GM04503 (cell line): ENCODE measurements around the gene MPPED2.

Source experiments
- DNase-seq: peaks from one replicate; pipeline ENCODE4 v3.0.0-alpha.2; 2012; ENCODE audit warnings: low read depth

The MPPED2 gene

DNA sequence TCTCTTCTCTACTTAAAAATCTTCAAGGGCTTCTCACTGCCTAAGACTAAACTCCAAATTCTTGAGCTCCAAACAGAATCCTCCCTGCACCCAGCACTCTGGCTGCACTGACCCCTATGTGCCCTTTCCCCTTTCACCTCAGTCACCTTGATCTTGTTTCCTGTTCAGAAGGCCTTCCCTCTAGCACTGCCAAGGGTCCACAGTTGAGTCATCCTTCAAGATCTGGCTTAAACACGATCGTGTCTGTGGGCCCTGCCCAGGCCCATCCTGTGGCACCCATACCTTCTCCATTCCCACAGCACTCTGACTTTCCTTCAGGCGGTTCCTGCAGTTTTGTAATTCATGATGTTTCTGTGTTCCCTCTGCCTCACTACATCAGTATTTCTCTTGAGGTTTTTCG is 134.0 kb downstream of the MPPED2 start:
- no peak for DNase-seq

DNA sequence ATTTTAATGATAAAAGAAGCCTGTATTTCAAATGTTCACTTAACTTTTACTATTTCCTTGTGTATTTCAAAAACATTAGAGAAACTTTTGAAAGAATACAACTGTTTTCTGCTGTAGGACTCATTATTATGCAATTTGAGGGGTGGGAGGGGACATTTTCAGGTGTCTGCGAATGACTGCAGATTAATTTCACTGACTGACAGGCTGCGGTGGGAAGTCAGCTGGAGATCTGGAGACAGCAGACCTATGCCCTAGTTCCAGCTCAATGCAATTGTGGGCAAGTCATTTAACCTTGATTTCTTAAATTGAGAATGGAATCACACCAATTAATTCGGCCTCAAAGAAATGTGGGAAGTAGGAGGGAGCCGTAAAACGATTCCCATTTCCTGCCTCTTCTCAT is 134.5 kb downstream of the MPPED2 start:
- DNase-seq, result no peak

DNA sequence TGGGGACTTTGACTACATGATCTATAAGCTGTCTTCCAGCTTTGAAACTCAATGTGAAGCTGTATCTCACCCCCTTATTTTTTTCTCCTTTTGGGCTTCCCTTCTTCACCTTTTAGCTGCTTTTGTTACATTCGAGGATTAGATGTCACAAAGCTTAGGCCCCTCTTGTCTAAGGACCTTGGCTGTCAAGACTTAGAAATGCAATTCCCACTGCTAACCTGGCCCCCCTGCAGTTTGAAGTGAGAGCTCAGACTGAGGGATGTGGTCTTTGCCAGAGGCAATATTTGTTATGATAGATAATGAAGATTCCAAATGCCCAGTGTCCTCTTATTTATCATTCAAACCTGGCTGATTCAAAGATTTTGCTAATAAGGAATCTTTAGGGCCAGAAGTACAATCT is 135.0 kb downstream of the MPPED2 start:
- no peak for DNase-seq

DNA sequence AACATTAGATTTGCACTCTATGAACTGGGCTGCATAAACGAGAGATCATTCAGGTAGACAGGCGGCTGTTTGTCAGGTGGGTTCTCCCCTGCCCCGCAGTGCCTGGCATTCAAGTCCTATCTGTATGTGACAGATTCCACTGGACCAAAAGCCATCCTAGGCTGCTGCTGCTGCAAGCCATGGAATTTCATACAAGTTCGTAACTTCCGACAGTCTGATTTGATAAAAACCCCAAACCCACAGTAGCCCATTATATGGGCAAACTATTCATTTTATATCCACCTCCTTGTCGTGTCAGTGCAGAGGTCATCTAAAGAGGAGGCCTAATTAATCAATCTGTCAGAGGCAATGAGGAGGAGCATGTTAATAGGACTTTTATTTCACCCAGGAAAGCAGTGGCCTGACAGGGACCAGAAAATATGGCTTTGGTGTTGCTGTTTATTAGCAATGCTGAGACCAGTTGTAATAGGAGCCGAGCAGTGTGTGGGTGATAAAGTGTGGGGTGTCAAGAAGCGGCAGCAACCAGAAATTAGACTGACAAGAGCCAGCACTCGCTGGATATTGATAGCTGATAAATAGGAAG is 139.0 kb downstream of the MPPED2 start:
- DNase-seq, result no peak

DNA sequence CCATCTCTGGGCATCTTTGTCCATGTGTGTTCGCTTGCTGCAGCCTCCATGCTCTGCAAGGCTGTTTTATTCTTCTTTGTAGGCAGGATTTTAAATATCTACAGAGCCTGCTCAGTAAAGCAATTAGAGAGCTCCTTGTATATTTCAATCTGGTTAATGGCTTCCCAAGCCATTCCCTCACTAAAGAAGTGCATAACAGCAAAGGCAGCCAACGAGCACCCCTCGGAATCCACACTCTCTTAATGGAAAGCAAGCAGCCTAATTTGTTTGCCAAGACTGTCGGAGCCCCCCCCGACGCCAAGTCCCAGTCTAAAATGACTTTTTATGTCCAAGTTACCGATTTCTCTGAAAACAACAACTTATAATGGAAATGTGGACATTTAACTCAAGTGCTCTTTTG is 139.6 kb downstream of the MPPED2 start:
- no peak for DNase-seq

DNA sequence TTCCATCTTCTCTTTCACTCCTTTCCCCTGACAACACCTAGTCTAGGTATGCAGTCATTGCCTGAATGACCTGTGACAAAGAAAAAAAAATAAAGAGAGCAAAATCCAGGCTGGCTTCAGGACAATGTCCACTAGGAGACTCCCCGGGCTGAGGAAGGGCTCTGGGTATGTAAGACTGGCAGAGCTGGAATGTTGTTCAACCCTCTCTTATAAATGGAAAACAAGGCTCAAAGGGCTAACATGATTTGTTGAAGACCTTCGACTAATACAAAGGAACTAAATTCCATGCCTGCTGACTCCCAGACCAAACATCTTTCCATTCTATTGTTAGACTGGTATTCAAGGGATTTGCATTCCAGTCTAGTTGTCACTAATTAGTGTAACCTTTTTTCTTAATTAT is 141.1 kb downstream of the MPPED2 start:
- no peak for DNase-seq

DNA sequence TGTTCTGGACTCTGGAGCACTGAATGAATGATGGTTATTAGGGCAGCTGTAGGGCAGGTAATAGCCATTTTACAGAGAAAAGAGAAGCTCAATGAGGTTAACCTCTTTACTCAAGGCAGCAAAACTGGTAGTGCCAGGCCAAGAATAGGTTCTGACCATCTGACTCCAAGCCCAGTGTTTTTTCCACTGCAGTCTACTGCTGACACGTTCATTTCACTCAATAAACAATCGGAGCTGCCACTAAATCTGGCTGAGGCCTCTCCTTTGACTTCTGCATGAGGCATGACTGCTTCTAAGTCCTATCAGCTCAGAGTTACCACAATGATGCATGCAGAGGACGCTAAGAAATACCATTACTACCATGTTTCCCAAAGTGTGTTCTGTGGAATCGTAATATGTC is 145.6 kb downstream of the MPPED2 start:
- DNase-seq, result no peak

DNA sequence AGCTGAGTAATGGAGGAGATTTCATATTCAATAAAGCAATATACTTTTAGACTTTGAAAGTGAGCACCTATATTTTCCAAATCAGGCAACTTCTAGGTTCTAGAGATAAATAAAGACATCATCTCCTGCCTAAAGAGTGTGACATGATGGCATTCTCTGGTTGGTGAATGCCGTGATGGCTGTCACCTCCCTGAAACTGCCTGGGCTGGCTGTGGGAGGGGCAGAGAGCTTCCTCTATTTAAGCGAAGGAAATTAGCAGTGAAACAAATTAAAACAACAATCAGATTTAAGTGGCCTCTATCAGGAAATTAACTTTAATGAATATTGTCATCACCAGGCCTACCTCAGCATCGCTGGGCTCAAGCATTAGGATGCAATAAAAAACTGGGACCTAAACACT is 149.4 kb downstream of the MPPED2 start:
- DNase-seq, result no peak

DNA sequence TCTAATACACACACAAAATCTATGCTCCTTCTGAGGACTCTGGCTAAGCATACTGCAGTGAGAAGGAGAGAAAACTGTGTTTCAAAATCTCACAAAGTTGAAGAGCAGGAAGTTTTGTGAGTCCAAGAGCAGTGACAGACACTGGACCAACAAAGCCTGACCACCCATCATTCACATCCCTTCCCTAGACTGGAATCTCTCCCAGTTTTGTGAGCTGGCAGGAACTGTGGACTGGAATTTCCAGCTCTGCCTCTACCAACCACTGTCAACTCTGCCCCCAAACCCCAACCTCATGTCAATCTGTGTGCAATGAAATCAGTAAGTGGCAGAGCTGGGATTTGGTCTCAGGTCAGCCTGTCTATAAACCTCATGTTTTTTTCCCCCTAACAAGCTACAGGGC is 150.7 kb downstream of the MPPED2 start:
- no peak for DNase-seq

DNA sequence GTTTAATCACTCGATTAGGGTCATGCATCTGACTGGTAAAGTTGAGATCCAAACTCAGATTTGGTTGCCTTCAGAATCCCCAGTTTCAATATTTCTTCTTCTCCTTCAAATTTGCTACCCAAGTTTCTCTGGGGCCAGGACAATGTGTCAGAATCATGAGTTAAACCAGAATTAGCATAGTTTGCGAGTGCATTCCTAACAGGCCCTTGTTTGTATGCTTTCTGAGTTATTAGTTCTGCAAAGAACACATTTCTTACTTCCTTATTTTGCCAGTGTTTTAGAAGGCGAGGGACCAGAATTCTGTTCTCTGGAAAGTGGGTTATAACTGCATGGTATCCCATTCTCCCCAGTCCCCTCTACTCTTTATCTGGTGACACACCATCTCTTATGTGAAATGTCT is 151.3 kb downstream of the MPPED2 start:
- no peak for DNase-seq

DNA sequence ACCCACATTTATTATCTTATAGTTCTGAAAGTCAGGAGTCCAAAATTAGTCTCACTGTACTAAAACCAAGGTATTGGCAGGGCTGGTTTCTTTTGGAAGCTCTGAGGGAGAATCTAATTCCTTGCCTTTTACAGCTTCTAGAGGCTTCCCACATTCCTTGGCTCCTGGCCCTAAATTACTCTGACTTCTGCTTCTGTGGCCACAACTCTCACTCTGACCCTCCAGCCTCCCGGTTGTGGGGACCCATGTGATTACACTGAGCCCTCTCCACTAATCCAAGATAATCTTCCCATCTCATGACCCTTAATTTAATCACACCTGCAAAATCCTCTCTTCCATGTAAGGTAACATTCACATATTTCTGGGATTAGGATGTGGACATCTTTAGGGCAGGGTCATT is 152.3 kb downstream of the MPPED2 start:
- DNase-seq, result no peak

DNA sequence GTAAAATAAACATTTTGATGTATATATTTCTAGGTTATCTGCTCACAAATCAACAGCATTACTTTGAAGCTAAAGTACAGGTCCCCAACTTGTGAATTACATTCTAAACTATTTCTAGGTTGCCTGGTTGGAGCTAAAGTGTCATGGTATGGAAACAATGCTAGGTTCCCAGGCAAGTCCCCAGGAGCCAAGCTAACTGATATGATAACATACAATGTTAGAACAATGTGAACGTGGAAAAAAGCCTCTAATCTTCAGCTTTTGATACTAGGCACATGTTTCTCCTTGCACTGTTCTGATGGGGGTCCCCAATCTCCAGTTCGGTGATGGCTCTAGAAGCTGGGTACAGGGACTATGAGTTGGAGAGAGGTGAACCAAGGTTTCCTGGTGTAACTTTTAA is 153.4 kb downstream of the MPPED2 start:
- DNase-seq, result no peak

DNA sequence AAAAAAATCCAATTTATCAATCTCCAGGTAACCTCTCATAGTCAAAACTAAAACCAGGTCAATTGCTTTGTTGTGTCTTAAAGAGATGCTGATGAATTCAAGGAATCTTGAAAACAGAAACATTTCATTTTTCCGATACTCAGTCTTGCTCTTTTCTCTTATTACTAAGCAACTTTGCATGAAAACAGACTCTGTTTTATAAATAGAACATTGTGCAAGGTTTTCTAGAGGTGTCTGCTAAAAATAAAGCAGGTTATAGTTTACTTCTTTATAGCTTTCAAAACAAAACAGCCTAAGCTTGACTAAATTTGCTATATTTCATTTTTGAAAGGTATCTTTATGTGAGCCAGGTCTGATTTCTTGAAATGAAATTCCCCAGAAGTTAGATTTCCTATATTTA is 154.0 kb downstream of the MPPED2 start:
- no peak for DNase-seq

DNA sequence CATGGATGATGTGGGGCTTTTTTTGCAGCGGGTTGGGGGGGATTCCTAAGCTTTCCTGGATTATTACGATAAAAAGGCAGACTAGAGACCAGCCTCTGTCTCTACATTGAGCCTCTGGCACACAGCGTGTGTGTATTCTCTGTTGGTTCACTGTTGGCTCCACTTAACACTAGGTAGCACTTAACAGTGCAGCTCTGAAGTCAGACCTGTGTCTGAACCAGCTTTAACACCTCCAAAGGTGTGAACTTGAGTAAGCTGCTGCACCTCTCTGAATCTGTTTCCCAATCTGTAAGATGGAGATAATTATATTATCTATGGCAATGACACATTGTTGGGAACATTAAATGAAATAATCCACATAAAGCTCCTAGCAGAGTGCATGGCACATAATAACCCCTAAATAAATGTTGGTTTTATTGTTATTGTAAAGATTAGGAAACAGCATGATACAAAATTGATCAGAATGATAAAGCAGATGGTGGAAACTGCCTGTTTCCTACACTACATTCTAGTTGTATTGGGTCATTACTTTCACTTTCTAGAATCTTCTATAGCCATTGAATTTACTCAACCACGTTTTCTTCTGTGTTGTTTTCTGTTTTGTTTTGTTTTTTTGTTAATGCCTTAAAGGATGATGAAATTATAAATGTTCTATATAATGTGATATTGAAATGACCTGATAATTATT is 154.9 kb downstream of the MPPED2 start:
- DNase-seq, result no peak

DNA sequence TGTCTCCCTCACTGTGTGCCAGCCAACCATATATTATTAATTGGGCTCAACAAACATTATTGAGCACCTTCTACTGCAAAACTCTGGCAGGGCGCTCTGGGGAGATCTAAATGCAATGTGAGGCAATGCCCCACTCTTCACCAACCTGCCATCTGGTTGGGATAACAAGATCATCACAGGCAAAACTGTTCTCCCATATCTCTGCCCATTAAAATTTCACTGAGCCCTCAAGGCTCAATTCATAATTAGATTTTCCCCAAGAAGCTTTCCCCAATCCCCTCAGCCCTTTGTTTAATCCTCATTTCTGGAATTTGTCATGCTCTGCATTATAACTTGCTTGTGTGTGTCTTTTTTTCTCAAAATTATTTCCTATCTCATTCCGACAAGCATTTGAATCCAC is 156.6 kb downstream of the MPPED2 start:
- DNase-seq, result no peak

DNA sequence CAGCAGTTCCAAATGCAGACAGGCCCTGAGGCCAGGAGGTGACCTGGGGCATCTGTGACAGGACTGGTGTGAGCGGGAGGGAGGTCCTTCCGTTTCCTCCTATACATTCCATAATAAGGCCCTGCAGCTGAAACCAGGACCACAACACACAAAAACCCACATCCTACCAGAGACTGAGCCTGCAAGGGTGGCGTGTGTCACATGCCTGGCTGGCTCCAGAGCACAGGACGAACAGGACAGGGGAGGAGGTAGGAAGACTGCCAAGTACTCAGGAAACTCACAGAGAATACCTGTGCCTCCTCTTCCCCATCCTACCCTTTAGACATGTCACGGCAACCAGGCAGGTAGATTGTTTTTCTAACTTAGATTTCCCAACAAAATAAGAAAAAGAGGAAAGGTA is 159.4 kb downstream of the MPPED2 start:
- no peak for DNase-seq

DNA sequence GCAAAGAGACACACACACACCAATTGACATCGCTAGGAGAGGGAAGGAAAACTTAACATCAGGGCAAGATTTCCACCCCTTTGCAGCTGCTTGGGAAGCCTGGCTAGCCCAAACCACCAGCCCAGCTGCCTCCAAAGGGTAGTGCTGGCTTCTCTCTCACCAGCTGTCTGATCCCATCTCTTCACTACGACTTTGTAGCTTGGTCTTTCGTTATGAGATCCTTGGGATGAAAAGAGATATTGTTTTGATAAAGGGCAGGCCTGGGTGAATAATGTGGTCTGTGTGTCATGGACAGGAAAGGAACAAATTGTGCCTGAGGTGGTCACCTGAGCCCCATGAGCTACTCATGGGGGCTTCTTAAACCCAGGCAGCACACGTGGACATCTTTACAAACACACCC is 161.3 kb downstream of the MPPED2 start:
- DNase-seq, result no peak

DNA sequence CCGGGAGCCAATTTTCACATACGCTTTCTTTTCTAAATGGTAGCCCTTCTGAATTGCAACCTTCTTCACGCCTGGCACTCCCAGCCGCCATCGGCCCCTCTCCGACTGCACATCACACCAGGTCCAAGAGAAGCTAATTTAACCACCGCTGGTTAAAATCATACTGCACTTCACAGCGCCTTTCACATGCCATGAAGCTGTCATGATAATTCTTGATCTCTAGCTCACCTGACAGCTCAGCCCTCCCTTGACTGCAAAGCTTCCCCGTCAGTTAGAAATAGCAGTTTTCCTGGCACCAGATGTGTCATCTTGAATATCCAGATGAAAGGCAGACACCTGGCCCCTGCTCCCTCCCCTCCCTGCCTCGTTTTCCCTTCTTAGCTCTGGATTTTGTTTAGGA is 161.8 kb downstream of the MPPED2 start:
- DNase-seq, result no peak

DNA sequence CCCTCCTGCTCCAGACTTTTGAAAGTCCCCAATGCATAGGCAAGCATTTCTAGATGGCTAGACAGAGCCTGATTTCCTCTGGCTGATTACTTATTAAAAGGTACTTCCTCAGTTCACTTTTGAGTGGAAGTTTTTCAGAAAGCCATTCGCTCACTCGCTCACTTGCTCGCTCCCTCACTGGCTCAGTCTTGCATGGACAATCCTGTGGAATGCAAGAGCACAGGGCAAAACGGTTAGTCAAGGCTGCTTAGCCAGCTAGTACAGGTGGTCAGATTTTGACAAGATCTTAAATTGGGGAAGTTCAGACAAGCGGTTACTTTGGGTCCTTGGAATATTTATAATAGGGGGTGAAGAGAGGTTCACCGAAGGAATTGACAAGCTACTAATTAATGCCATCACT is 162.3 kb downstream of the MPPED2 start:
- no peak for DNase-seq

DNA sequence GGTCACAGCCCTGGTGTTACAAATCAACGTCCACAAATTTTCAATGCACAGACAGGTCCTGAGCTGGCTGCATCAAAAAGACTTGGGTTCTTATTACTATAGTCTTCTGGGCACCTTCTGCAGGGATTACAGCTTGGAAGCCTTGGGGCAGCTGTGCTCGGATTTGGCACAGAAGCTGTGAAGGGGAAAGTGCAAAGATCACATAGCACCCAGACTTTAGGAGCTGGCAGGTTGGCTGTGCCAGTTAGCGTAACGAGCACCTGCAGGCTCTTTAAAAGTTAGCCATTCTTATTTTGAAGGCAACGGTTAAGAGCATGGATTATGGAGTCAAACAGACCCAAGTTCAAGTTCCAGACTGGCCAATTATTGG is 162.9 kb downstream of the MPPED2 start:
- no peak for DNase-seq

DNA sequence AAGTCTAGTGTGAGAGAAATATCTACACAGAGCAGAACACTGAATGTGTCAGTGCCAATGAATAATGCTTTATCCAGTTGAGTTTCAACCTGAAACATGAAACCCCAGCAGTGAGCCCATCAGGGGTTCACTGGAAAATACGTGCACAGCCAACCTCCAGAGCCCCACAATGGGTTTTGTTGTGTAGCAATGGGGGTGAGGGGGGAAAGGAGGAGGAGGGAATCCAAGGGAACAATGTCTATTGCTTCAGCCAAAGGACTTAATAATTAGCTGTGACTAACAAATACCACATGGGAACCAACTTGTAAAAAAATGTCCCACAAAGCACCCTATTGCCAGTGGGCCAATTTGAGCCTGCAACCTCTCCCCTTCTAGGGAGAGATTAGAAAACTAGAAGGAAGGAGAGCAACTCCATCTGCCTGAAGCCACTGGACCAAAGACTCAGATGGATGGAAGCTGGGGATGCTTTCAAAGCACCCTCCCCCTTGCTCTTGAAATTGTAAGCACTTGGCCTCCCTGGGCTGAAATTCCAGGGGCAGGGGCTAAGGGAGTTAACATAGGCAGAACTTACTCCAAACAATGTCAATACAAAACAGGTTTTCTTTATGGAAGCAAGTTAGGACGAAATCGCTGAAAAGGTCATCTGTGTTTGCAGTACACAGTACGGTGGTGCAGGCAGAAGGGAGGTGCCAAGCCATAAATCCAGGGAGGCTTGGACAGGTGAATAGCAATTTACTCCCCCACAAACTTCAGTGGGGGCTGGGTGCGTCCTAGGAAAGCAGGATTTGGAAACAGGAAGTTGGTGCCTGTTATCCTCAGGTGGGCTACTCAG is 163.5 kb downstream of the MPPED2 start:
- DNase-seq, result no peak

DNA sequence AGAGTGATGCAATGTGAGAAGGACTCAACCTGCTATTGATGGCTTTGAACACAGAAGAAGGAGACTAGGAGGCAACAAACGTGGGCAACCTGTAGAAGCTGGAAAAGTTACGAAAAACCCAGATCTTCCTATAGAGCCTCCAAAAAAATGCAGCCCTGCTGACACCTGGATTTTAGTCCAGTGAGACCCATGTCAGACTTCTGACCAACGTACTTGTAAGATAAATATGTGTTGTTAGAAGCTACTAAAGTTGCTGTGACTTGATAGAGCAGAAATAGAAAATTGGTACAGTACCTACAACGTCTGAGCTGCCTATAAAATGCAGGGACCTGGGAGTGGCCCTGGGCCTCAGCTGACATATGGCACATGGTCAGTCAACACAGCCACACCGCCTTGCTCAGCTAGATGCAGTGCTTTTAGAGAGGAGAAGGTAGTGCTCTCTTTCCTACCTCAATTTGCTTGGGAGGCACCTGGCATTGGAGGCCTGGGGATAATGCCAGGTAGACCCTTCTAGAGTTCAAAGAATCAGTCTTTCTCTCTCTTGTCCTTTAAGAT is 165.8 kb downstream of the MPPED2 start:
- no peak for DNase-seq

DNA sequence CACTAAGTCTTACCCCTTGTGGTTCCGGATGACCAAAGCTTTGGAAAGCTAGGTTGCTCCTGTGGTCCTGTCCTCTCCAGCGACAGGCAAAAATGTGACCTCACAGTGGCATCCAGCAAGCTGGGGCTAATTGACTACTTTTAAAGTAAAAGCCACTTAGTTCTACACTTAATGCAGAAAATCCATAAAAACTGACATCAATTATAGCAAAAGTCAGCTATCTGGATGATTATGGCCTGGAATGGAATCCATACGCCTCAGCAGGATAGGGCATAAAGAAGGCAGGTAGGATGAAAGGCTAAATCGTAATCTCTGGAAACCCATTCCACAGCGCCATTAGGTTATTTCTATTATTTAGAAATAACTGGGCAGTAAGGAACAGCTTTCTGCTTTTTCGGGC is 171.3 kb downstream of the MPPED2 start:
- DNase-seq, result no peak
